B cell (primary cell): Measurements from ENCODE around the gene TSPAN18.

Experiments
- EZH2 ChIP-seq: IDR thresholded peaks from 2 replicates; pipeline ENCODE4 v1.6.1; 2012; ENCODE audit warnings: borderline replicate concordance, low read depth, mild to moderate bottlenecking, moderate library complexity, low read length; ENCODE audit not compliant: insufficient read depth, poor library complexity, severe bottlenecking
- TF ChIP-seq, protein P1 (sequence below): fragments of 200-600 bp; IDR thresholded peaks from one replicate; pipeline ENCODE4 v1.8.0; 2022; ENCODE audit warnings: antibody characterized with exemption, mild to moderate bottlenecking

DNA sequence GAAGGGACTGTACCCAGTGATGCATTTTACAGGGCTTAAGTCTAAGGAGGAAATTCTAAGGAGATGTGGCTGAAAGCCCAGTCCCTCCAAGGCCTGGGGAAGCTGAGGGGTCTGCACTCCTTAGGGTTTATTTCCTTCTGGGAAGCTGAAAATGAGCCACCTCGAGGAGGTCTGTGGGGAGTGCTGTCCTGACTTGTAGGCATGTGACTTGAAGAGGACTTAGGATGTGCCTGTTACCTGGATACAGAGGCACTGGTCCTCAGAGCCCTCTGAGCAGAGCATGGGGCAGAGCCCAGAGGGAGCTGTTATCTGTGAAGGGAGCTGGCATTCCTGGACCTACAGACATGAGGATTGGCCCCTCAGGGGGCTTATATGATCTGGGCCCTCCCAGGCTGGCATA, 146.8 kb downstream of the TSPAN18 start:
- TF ChIP-seq, protein P1, sequence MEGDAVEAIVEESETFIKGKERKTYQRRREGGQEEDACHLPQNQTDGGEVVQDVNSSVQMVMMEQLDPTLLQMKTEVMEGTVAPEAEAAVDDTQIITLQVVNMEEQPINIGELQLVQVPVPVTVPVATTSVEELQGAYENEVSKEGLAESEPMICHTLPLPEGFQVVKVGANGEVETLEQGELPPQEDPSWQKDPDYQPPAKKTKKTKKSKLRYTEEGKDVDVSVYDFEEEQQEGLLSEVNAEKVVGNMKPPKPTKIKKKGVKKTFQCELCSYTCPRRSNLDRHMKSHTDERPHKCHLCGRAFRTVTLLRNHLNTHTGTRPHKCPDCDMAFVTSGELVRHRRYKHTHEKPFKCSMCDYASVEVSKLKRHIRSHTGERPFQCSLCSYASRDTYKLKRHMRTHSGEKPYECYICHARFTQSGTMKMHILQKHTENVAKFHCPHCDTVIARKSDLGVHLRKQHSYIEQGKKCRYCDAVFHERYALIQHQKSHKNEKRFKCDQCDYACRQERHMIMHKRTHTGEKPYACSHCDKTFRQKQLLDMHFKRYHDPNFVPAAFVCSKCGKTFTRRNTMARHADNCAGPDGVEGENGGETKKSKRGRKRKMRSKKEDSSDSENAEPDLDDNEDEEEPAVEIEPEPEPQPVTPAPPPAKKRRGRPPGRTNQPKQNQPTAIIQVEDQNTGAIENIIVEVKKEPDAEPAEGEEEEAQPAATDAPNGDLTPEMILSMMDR, result no peak
- no peak for TF ChIP-seq EZH2
